ENCODE measurements around the gene SYCP2L. TPM values are rescaled to one million over a fixed set of nuclear protein-coding genes. Genes with fewer than 3 reads are reported as not detected.

The SYCP2L gene
- total and polyA plus RNA-seq, 10 of the 15 experiments (the other 5 are each of a cell fraction or from before 2014, with no cell fraction given) = 0.03 to 0.12 (median 0.04) TPM; not detected in 7

GRCh38 chr6:11012976-11013720, 126.3 kb downstream of the SYCP2L start:
- ChIA-PET RAD21 (ENCODE audit: unreplicated experiment) (no interaction called here), POLR2A (no interaction called here), CTCF (no interaction called here), SMC1A (ENCODE audit: uncharacterized antibody, unreplicated experiment) (no interaction called here)
- ATAC-seq = no peak
- Histone ChIP-seq H3K79me2 (ENCODE audit: control insufficient read depth, insufficient read depth, low read length) (no peaks in the 10 kb centered on the region), H3K9ac (ENCODE audit: control insufficient read depth, insufficient read depth, low read length) (no peak overlapping the region), H2AFZ (ENCODE audit: control insufficient read depth, low read depth, low read length) (no peak overlapping the region), H3K4me2 (ENCODE audit: control insufficient read depth, insufficient read depth) (no peak overlapping the region), H3K36me3 (ENCODE audit: control insufficient read depth in 2 of 2, insufficient read depth in 2 of 2, low read length in 1 of 2) (no peaks in the 10 kb centered on the region), H3K27ac (ENCODE audit: control insufficient read depth, insufficient read depth) (no peak overlapping the region), H3K9me3 (replicated peaks; ENCODE audit: control insufficient read depth, insufficient read depth, low read length) (no peaks in the 10 kb centered on the region), H3K4me3 (no peak overlapping the region), H3K4me1 (ENCODE audit: control insufficient read depth, insufficient read depth, low read length) (peaks cover 9% of the 10 kb centered on the region), H4K20me1 (ENCODE audit: control insufficient read depth, insufficient read depth) (no peaks in the 10 kb centered on the region), H3K27me3 (replicated peaks in 1 of 2; ENCODE audit: control insufficient read depth in 2 of 2, insufficient read depth in 2 of 2, low read length in 1 of 2) (peaks cover 0 to 5% of the 10 kb centered on the region in 2 experiments; a peak in 3 of 4 replicates)
- in situ Hi-C loops (cut with MboI) (no loop called here), intact Hi-C loops (cut with micrococcal nuclease; ENCODE audit: unreplicated experiment) (no loop called here)
- no peak for FAIRE-seq
- no TSS peak for BruUV-seq (replicated peaks)
- 57% methylated on average over 5 of the region's 5 CpGs for WGBS (ENCODE audit: insufficient coverage, insufficient replicate concordance, low lambda C conversion rate, missing lambda C conversion rate)
- no peak for DNase-seq (ENCODE audit: low read depth, low spot score)
- no peak for TF ChIP-seq FOXK2 (IDR thresholded peaks at IDR 0.05)
- TF ChIP-seq CUX1 (IDR thresholded peaks at IDR 0.05; ENCODE audit: insufficient replicate concordance, low read depth, low read length) = no peak
- no peak for TF ChIP-seq WRNIP1 (IDR thresholded peaks at IDR 0.05; ENCODE audit: borderline replicate concordance, low read depth, low read length)
- TF ChIP-seq ZSCAN29 (IDR thresholded peaks at IDR 0.05) = no peak
- no peak for TF ChIP-seq GATAD2B (conservative IDR thresholded peaks at IDR 0.05; ENCODE audit: low read depth)
- TF ChIP-seq SP1 (IDR thresholded peaks at IDR 0.05; ENCODE audit: low read depth, low read length) = no peak
- no peak for TF ChIP-seq ZNF207 (IDR thresholded peaks at IDR 0.05; ENCODE audit: borderline replicate concordance)
- no peak for TF ChIP-seq ZZZ3 (IDR thresholded peaks at IDR 0.05; ENCODE audit: control insufficient read depth, insufficient read length, low read depth)
- TF ChIP-seq REST (IDR thresholded peaks at IDR 0.05; ENCODE audit: low read depth, low read length) = no peak
- no peak for TF ChIP-seq GABPA (IDR thresholded peaks at IDR 0.05; ENCODE audit: low read depth)
- no peak for TF ChIP-seq MTA3 (IDR thresholded peaks at IDR 0.05; ENCODE audit: borderline replicate concordance, low read length)
- TF ChIP-seq PAX8 (IDR thresholded peaks at IDR 0.05) = no peak
- TF ChIP-seq HDAC2 (IDR thresholded peaks at IDR 0.05) = no peak
- no peak for TF ChIP-seq CEBPB (IDR thresholded peaks at IDR 0.05; ENCODE audit: borderline replicate concordance in 1 of 2, low read depth in 2 of 2, low read length in 2 of 2)
- no peak for TF ChIP-seq STAT1 (conservative IDR thresholded peaks at IDR 0.05)
- no peak for TF ChIP-seq MYC (IDR thresholded peaks at IDR 0.05; ENCODE audit: insufficient read depth, insufficient read length, insufficient replicate concordance, low read length, severe bottlenecking)

All from GM12878 (cell line).